ENCODE data around the gene TEDC1. TPM values are rescaled to one million over a fixed set of nuclear protein-coding genes. Genes with fewer than 3 reads are reported as not detected.
A peak's percentile ranks its signal among the peaks of the same experiment; 100 is the strongest.

TEDC1 gene
- polyA plus RNA-seq (2012; ENCODE audit: missing spikeins) = 2.0 TPM

GRCh38 chr14:105490572-105491365 lies at the start of gene TEDC1:
Gene TEDC1 (plus strand): TSS chr14:105491246. CDS start chr14:105491376, 130 bp downstream.
- DNase-seq (ENCODE audit: insufficient read length) (peak; percentile 98), FAIRE-seq (peak; percentile 100)
- TF ChIP-seq TAF1 (IDR thresholded peaks at IDR 0.05; ENCODE audit: borderline replicate concordance, low read depth, low read length) = peak; percentile 76; the same call in 1 of the 2 replicates
- peak; percentile 76 for TF ChIP-seq POLR2A (IDR thresholded peaks at IDR 0.05; ENCODE audit: low read depth, low read length)
- no peak; the same call in 1 of the 2 replicates for TF ChIP-seq POLR2AphosphoS5 (IDR thresholded peaks at IDR 0.05; ENCODE audit: low read depth, low read length)

- FAIRE-seq (no peak), DNase-seq (ENCODE audit: insufficient read length) (no peak)
Measured at GRCh38 chr14:105442125-105442524, 48.9 kb upstream of the TEDC1 start.

GRCh38 chr14:105442834-105443233 lies 48.2 kb upstream of the TEDC1 start:
- no peak for TF ChIP-seq POLR2A (IDR thresholded peaks at IDR 0.05; ENCODE audit: low read depth, low read length)
- no peak for TF ChIP-seq POLR2AphosphoS5 (IDR thresholded peaks at IDR 0.05; ENCODE audit: low read depth, low read length)
- no peak for TF ChIP-seq TAF1 (IDR thresholded peaks at IDR 0.05; ENCODE audit: borderline replicate concordance, low read depth, low read length)
- DNase-seq (ENCODE audit: insufficient read length) = no peak
- no peak for FAIRE-seq

More at GRCh38 chr14:105442125-105442524, 48.9 kb upstream of the TEDC1 start:
- TF ChIP-seq POLR2A (IDR thresholded peaks at IDR 0.05; ENCODE audit: low read depth, low read length) = no peak
- TF ChIP-seq POLR2AphosphoS5 (IDR thresholded peaks at IDR 0.05; ENCODE audit: low read depth, low read length) = no peak
- no peak for TF ChIP-seq TAF1 (IDR thresholded peaks at IDR 0.05; ENCODE audit: borderline replicate concordance, low read depth, low read length)

- no peak for FAIRE-seq
- TF ChIP-seq POLR2A (IDR thresholded peaks at IDR 0.05; ENCODE audit: low read depth, low read length) (no peak), POLR2AphosphoS5 (IDR thresholded peaks at IDR 0.05; ENCODE audit: low read depth, low read length) (no peak), TAF1 (IDR thresholded peaks at IDR 0.05; ENCODE audit: borderline replicate concordance, low read depth, low read length) (no peak)
- no peak for DNase-seq (ENCODE audit: insufficient read length)
Measured at GRCh38 chr14:105444859-105445258, 46.2 kb upstream of the TEDC1 start.

- DNase-seq (ENCODE audit: insufficient read length) (no peak), FAIRE-seq (no peak)
- TF ChIP-seq POLR2A (IDR thresholded peaks at IDR 0.05; ENCODE audit: low read depth, low read length) = no peak
- TF ChIP-seq POLR2AphosphoS5 (IDR thresholded peaks at IDR 0.05; ENCODE audit: low read depth, low read length) = no peak
- TF ChIP-seq TAF1 (IDR thresholded peaks at IDR 0.05; ENCODE audit: borderline replicate concordance, low read depth, low read length) = no peak
Measured at GRCh38 chr14:105445290-105445689, 45.8 kb upstream of the TEDC1 start.

GRCh38 chr14:105445901-105446845 lies 44.9 kb upstream of the TEDC1 start:
- no peak for DNase-seq (ENCODE audit: insufficient read length)
- FAIRE-seq = no peak
- no peak for TF ChIP-seq TAF1 (IDR thresholded peaks at IDR 0.05; ENCODE audit: borderline replicate concordance, low read depth, low read length)
- TF ChIP-seq POLR2A (IDR thresholded peaks at IDR 0.05; ENCODE audit: low read depth, low read length) = no peak
- no peak for TF ChIP-seq POLR2AphosphoS5 (IDR thresholded peaks at IDR 0.05; ENCODE audit: low read depth, low read length)

- DNase-seq (ENCODE audit: insufficient read length) (no peak), FAIRE-seq (no peak)
Measured at GRCh38 chr14:105446971-105447370, 44.1 kb upstream of the TEDC1 start.

GRCh38 chr14:105447651-105448640 lies 43.1 kb upstream of the TEDC1 start:
- no peak for DNase-seq (ENCODE audit: insufficient read length)
- TF ChIP-seq POLR2AphosphoS5 (IDR thresholded peaks at IDR 0.05; ENCODE audit: low read depth, low read length) = no peak
- no peak for TF ChIP-seq TAF1 (IDR thresholded peaks at IDR 0.05; ENCODE audit: borderline replicate concordance, low read depth, low read length)
- TF ChIP-seq POLR2A (IDR thresholded peaks at IDR 0.05; ENCODE audit: low read depth, low read length) = no peak
- no peak for FAIRE-seq

More at GRCh38 chr14:105446971-105447370, 44.1 kb upstream of the TEDC1 start:
- no peak for TF ChIP-seq POLR2A (IDR thresholded peaks at IDR 0.05; ENCODE audit: low read depth, low read length)
- no peak for TF ChIP-seq TAF1 (IDR thresholded peaks at IDR 0.05; ENCODE audit: borderline replicate concordance, low read depth, low read length)
- TF ChIP-seq POLR2AphosphoS5 (IDR thresholded peaks at IDR 0.05; ENCODE audit: low read depth, low read length) = no peak

GRCh38 chr14:105448706-105449111 lies 42.3 kb upstream of the TEDC1 start:
- DNase-seq (ENCODE audit: insufficient read length) = peak; percentile 91
- no peak for FAIRE-seq
- TF ChIP-seq TAF1 (IDR thresholded peaks at IDR 0.05; ENCODE audit: borderline replicate concordance, low read depth, low read length) (no peak), POLR2A (IDR thresholded peaks at IDR 0.05; ENCODE audit: low read depth, low read length) (no peak), POLR2AphosphoS5 (IDR thresholded peaks at IDR 0.05; ENCODE audit: low read depth, low read length) (no peak)
